Epithelial cell of prostate (primary cell): ENCODE measurements around the gene TMC7.

Experiments
- DNase-seq: peaks from one replicate; pipeline ENCODE4 v3.0.0-alpha.2; 2011; ENCODE audit warnings: low read depth, low spot score
- H3K27ac ChIP-seq: fragments of 450-650 bp; 2 replicates; pipeline ENCODE4 v1.5.1; 2017; ENCODE audit warnings: mild to moderate bottlenecking

TMC7 gene

DNA sequence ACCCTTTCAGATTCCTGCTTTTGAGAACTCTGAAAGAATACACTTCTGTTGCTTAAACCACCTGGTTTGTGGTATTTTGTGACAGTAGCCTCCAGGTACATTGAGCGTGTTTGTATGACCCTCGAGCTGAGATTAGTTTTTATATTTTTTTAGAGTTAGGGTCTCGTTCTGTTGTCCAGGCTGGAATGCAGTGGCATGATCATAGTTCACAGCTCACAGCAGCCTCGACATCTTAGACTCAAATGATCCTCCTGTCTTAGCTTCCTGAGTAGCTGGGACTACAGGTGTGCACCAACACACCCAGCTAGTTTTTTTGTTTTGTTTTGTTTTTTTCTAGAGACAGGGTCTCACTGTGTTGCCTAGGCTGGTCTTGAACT is 125.5 kb downstream of the TMC7 start:
- no peak overlapping the region for H3K27ac ChIP-seq
- DNase-seq = no peak

DNA sequence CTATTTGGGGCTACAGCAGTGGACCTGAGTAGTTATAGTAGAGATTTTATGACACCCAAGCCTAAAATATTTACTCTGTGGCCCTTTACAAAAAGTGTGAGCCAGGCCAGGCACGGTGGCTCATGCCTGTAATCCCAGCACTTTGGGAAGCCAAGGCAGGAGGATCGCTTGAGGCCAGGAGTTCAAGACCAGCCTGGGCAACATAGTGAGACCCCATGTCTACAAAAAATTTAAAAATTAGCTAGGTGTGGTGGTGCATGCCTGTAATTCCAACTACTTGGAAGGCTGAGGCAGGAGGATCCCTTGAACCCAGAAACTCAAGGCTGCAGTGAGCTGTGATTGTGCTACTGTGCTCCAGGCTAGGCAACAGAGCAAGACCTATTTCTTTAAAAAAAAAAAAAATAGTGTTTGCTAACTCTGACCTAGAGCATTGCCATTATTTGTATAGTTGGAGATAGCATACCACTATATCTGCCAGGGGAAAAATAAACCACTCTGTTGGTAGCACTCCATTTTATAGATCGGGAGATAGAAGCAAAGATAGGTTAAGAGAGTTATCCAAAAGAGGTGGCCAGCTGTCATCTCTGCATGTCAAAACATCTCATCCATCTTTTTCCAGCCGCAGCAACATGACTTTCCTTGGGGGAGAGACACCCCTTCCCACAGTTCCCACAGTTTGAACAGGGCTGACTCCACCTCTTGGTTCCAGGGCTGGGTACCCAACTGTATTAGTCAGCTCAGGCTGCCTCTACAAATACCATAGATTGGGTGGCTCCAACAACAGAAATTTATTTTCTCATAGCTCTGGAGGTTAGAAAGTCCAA is 127.0 kb downstream of the TMC7 start:
- no peak overlapping the region for H3K27ac ChIP-seq
- DNase-seq = no peak

DNA sequence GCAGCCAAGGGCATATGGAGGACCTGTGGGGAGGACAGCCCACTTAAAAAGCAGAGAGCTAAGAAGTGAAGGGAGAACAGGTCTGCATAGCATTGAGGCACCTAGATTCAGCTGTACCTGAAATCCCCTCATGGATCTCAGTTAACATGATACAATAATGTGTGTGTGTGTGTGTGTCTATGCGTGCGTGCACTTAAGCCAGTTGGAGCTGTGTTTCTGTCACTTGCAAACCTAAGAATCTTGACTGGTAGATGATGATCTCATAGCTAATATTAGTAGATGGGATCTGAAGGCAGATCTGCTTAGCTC is 128.3 kb downstream of the TMC7 start:
- DNase-seq = no peak
- H3K27ac ChIP-seq = no peak overlapping the region
